ENCODE results near the gene ARL6IP4.

ARL6IP4 gene

GRCh38 chr12:122980183-122981035 lies at the start of gene ARL6IP4 (continued):
- no peak for TF ChIP-seq ATF2 (tag by site-specific recombination; IDR thresholded peaks at IDR 0.05; ENCODE audit: low read depth)
- peak; percentile 95 for TF ChIP-seq KLF8 (tag by site-specific recombination; IDR thresholded peaks at IDR 0.05)
- TF ChIP-seq ZNF248 (tag by site-specific recombination; IDR thresholded peaks at IDR 0.05), result no peak
- TF ChIP-seq OSR2 (tag by site-specific recombination; IDR thresholded peaks at IDR 0.05), result no peak; the same call in 1 of the 2 replicates
- no peak for TF ChIP-seq ZNF514 (tag by site-specific recombination; IDR thresholded peaks at IDR 0.05)
- TF ChIP-seq ZNF423 (tag by site-specific recombination; IDR thresholded peaks at IDR 0.05), result peak; percentile 34
- peak; percentile 51; the same call in 1 of the 2 replicates for TF ChIP-seq ZFP37 (tag by site-specific recombination; IDR thresholded peaks at IDR 0.05)
- TF ChIP-seq ZSCAN16 (tag by site-specific recombination; IDR thresholded peaks at IDR 0.05), result no peak
- TF ChIP-seq PBX3 (CRISPR knock-in tag; IDR thresholded peaks at IDR 0.05), result peak; percentile 54; the same call in 1 of the 2 replicates
- TF ChIP-seq HIC1 (tag by site-specific recombination; IDR thresholded peaks at IDR 0.05), result peak; percentile 86
- no peak for TF ChIP-seq ZNF140 (tag by site-specific recombination; IDR thresholded peaks at IDR 0.05)
- peak; percentile 80 for TF ChIP-seq ZIC2 (tag by site-specific recombination; IDR thresholded peaks at IDR 0.05)
- no peak for TF ChIP-seq ZSCAN5A (tag by site-specific recombination; IDR thresholded peaks at IDR 0.05)
- TF ChIP-seq KLF1 (tag by site-specific recombination; IDR thresholded peaks at IDR 0.05), result peak; percentile 70
- TF ChIP-seq ZNF280D (tag by site-specific recombination; IDR thresholded peaks at IDR 0.05), result no peak
- no peak; the same call in 1 of the 2 replicates for TF ChIP-seq ZNF580 (tag by site-specific recombination; IDR thresholded peaks at IDR 0.05)
- peak; percentile 64; the same call in 1 of the 2 replicates for TF ChIP-seq ZNF10 (tag by site-specific recombination; IDR thresholded peaks at IDR 0.05)
- TF ChIP-seq ZNF791 (tag by site-specific recombination; IDR thresholded peaks at IDR 0.05), result no peak
- no peak for TF ChIP-seq ZNF670 (tag by site-specific recombination; IDR thresholded peaks at IDR 0.05; ENCODE audit: low read depth)
- TF ChIP-seq ZNF148 (tag by site-specific recombination; IDR thresholded peaks at IDR 0.05; ENCODE audit: borderline replicate concordance), result no peak
- no peak for TF ChIP-seq ZNF621 (tag by site-specific recombination; IDR thresholded peaks at IDR 0.05)
- TF ChIP-seq ZNF132 (tag by site-specific recombination; IDR thresholded peaks at IDR 0.05; ENCODE audit: borderline replicate concordance), result no peak
- TF ChIP-seq ZNF280C (tag by site-specific recombination; IDR thresholded peaks at IDR 0.05), result no peak
- no peak for TF ChIP-seq ZFP3 (tag by site-specific recombination; IDR thresholded peaks at IDR 0.05; ENCODE audit: low read depth)
